ENCODE measurements around the gene NLRC4.
"Not testable (repeated sequence)": the region's sequence is repeated elsewhere in the genome, so short reads cannot be mapped to it uniquely, and the experiment has no call there.

Gene NLRC4

GRCh38 chr2:32264422-32265105 is at the start of gene NLRC4:
Gene NLRC4 (minus strand): TSS chr2:32264886. CDS start chr2:32256775, 8,111 bp downstream.
- no peak for DNase-seq

GRCh38 chr2:32310577-32310976 is 45.9 kb upstream of the NLRC4 start:
- DNase-seq: no peak

- not testable (repeated sequence) for DNase-seq
These were observed 29.4 kb upstream of the NLRC4 start for GRCh38 chr2:32293966-32294562.

- DNase-seq: not testable (repeated sequence)
These were observed 28.8 kb upstream of the NLRC4 start for GRCh38 chr2:32293493-32293892.

GRCh38 chr2:32291746-32292145 is 27.1 kb upstream of the NLRC4 start:
- no peak for DNase-seq

GRCh38 chr2:32290000-32290339 is 25.3 kb upstream of the NLRC4 start:
- DNase-seq: no peak

GRCh38 chr2:32289165-32289999 is 24.7 kb upstream of the NLRC4 start:
- DNase-seq: no peak

GRCh38 chr2:32284321-32284720 is 19.6 kb upstream of the NLRC4 start:
- no peak for DNase-seq

GRCh38 chr2:32278478-32278853 is 13.8 kb upstream of the NLRC4 start:
- no peak for DNase-seq

GRCh38 chr2:32277674-32278477 is 13.2 kb upstream of the NLRC4 start, which contains the start of gene YIPF4:
Gene YIPF4 (plus strand): TSS chr2:32277904. CDS start chr2:32278156, 252 bp downstream.
- peak; percentile 81 to 85 for DNase-seq

GRCh38 chr2:32277363-32277673 is 12.6 kb upstream of the NLRC4 start:
- DNase-seq: no peak

- not testable (repeated sequence) for DNase-seq
These were observed 11.1 kb upstream of the NLRC4 start for GRCh38 chr2:32275790-32276189.

- DNase-seq: no peak
These were observed 9.6 kb upstream of the NLRC4 start for GRCh38 chr2:32274289-32274688.

- no peak for DNase-seq
These were observed 7.6 kb upstream of the NLRC4 start for GRCh38 chr2:32272279-32272678.

- DNase-seq: no peak
These were observed 6.4 kb upstream of the NLRC4 start for GRCh38 chr2:32271063-32271462.

GRCh38 chr2:32262105-32262504 is 2.6 kb downstream of the NLRC4 start:
- DNase-seq: no peak

GRCh38 chr2:32260376-32260775 is 4.3 kb downstream of the NLRC4 start:
- no peak for DNase-seq

GRCh38 chr2:32258242-32258641 is 6.4 kb downstream of the NLRC4 start:
- DNase-seq: no peak

GRCh38 chr2:32250290-32250689 is 14.4 kb downstream of the NLRC4 start:
- DNase-seq: no peak

GRCh38 chr2:32249731-32250236 is 14.9 kb downstream of the NLRC4 start:
- no peak for DNase-seq

- no peak for DNase-seq
These were observed 16.4 kb downstream of the NLRC4 start for GRCh38 chr2:32248299-32248698.

GRCh38 chr2:32246911-32247310 is 17.8 kb downstream of the NLRC4 start:
- no peak for DNase-seq

GRCh38 chr2:32242331-32242730 is 22.4 kb downstream of the NLRC4 start:
- DNase-seq: no peak
